ENCODE results near the gene CAPZA2. TPM values are rescaled to one million over a fixed set of nuclear protein-coding genes. Genes with fewer than 3 reads are reported as not detected.

The CAPZA2 gene
- total RNA-seq, 1 experiment from 2014 or later, result 188 TPM

DNA sequence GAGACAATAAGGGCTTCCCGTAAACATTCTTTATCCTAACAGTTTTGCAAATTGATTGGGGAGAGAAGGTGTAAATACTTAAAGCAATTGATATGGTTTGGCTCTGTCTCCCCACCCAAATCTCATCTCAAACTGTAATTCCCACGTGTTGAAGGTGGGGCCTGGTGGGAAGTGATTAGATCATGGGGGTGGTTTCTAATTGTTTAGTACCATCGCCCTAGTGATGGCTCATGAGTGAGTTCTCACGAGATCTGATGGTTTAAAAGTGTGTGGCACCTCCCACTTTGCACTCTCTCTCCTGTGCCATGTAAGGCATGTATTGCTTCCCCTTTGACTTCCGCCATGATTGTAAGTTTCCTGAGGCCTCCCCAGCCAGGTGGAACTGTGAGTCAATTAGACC, 22.1 kb upstream of the CAPZA2 start:
- no peak for DNase-seq
- H3K4me1 ChIP-seq, result no peaks in the 10 kb centered on the region
- no peaks in the 10 kb centered on the region for H3K9me3 ChIP-seq (replicated peaks)
- no peak overlapping the region for H3K4me3 ChIP-seq
- H3K27ac ChIP-seq, result no peak overlapping the region
- H3K27me3 ChIP-seq, result no peaks in the 10 kb centered on the region
- H3K36me3 ChIP-seq, result no peaks in the 10 kb centered on the region

- DNase-seq, result no peak
- no peak overlapping the region for H3K27ac ChIP-seq
- no peaks in the 10 kb centered on the region for H3K4me1 ChIP-seq
- H3K9me3 ChIP-seq (replicated peaks), result no peaks in the 10 kb centered on the region
- H3K4me3 ChIP-seq, result no peak overlapping the region
- no peaks in the 10 kb centered on the region for H3K36me3 ChIP-seq
- no peaks in the 10 kb centered on the region for H3K27me3 ChIP-seq
Observed at GRCh38 chr7:116842371-116842770, 20.0 kb upstream of the CAPZA2 start.

- Histone ChIP-seq H3K4me1 (no peaks in the 10 kb centered on the region), H3K4me3 (no peak overlapping the region), H3K9me3 (replicated peaks) (no peaks in the 10 kb centered on the region), H3K27ac (no peak overlapping the region), H3K27me3 (no peaks in the 10 kb centered on the region), H3K36me3 (no peaks in the 10 kb centered on the region)
- DNase-seq, result no peak
Observed at GRCh38 chr7:116843378-116843777, 19.0 kb upstream of the CAPZA2 start.

- Histone ChIP-seq H3K4me3 (no peak overlapping the region), H3K4me1 (no peaks in the 10 kb centered on the region), H3K27me3 (no peaks in the 10 kb centered on the region), H3K36me3 (no peaks in the 10 kb centered on the region), H3K27ac (no peak overlapping the region), H3K9me3 (replicated peaks) (no peaks in the 10 kb centered on the region)
- DNase-seq, result no peak
Observed at GRCh38 chr7:116851175-116851574, 11.2 kb upstream of the CAPZA2 start.

GRCh38 chr7:116851671-116852070, 10.7 kb upstream of the CAPZA2 start:
- no peaks in the 10 kb centered on the region for H3K27me3 ChIP-seq
- H3K4me1 ChIP-seq, result no peaks in the 10 kb centered on the region
- DNase-seq, result no peak
- H3K4me3 ChIP-seq, result no peak overlapping the region
- no peaks in the 10 kb centered on the region for H3K9me3 ChIP-seq (replicated peaks)
- no peaks in the 10 kb centered on the region for H3K36me3 ChIP-seq
- H3K27ac ChIP-seq, result no peak overlapping the region

GRCh38 chr7:116854132-116854531, 8.3 kb upstream of the CAPZA2 start:
- no peaks in the 10 kb centered on the region for H3K36me3 ChIP-seq
- H3K27ac ChIP-seq, result no peak overlapping the region
- H3K4me1 ChIP-seq, result no peaks in the 10 kb centered on the region
- H3K4me3 ChIP-seq, result no peak overlapping the region
- no peak for DNase-seq
- H3K9me3 ChIP-seq (replicated peaks), result no peaks in the 10 kb centered on the region
- no peaks in the 10 kb centered on the region for H3K27me3 ChIP-seq

DNA sequence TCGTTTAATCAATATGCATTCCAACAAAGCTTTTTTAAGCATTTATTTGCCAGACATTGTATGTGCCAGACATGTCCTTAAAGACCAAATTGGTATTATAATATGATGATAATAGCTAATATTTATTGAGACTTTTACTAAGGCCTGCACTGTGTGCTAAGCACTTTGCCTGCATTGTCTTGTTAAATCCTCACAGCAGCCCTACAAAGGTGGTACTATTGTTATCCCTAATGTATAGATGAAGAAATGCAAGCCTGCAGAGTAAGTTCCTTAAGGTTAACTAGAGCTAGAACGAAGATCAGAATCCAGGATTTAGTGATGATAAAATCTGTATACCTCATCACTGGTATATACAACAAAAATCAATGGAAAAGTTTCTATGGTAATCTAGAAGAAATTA, 5.3 kb upstream of the CAPZA2 start:
- H3K9me3 ChIP-seq (replicated peaks), result no peaks in the 10 kb centered on the region
- no peak for DNase-seq
- H3K36me3 ChIP-seq, result no peaks in the 10 kb centered on the region
- no peak overlapping the region for H3K4me3 ChIP-seq
- H3K27ac ChIP-seq, result no peak overlapping the region
- H3K27me3 ChIP-seq, result no peaks in the 10 kb centered on the region
- peaks cover 3% of the 10 kb centered on the region; the same call in 1 of the 2 replicates for H3K4me1 ChIP-seq

DNA sequence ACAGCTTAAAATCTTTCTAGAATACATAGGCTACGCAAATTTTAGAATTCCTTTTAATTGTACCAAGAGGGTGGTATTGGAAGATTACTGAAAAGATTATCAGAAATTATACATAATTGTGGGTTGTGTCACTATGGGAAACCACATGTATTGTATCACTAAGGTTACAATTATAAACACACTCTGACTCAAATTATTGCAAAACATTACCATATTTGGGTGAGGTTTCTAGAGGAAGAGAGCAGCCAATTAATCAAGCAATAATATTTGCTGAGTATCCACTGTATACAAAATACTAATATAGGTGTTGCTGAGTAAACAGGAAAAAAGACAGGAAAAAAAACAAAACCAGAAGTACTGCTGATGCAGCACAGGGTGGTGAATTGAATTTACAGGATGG, 3.1 kb upstream of the CAPZA2 start:
- H3K27ac ChIP-seq, result no peak overlapping the region
- H3K9me3 ChIP-seq (replicated peaks), result no peaks in the 10 kb centered on the region
- no peak overlapping the region for H3K4me3 ChIP-seq
- H3K27me3 ChIP-seq, result no peaks in the 10 kb centered on the region
- peaks cover 3% of the 10 kb centered on the region; the same call in 1 of the 2 replicates for H3K4me1 ChIP-seq
- no peaks in the 10 kb centered on the region for H3K36me3 ChIP-seq
- DNase-seq, result no peak

GRCh38 chr7:116861717-116862116, 670 bp upstream of the CAPZA2 start:
- Histone ChIP-seq H3K27me3 (no peaks in the 10 kb centered on the region), H3K4me3 (peak overlapping the region; percentile 99), H3K9me3 (replicated peaks) (no peaks in the 10 kb centered on the region), H3K27ac (no peak overlapping the region), H3K36me3 (no peaks in the 10 kb centered on the region), H3K4me1 (peaks cover 5% of the 10 kb centered on the region; the same call in 1 of the 2 replicates)
- no peak for DNase-seq

DNA sequence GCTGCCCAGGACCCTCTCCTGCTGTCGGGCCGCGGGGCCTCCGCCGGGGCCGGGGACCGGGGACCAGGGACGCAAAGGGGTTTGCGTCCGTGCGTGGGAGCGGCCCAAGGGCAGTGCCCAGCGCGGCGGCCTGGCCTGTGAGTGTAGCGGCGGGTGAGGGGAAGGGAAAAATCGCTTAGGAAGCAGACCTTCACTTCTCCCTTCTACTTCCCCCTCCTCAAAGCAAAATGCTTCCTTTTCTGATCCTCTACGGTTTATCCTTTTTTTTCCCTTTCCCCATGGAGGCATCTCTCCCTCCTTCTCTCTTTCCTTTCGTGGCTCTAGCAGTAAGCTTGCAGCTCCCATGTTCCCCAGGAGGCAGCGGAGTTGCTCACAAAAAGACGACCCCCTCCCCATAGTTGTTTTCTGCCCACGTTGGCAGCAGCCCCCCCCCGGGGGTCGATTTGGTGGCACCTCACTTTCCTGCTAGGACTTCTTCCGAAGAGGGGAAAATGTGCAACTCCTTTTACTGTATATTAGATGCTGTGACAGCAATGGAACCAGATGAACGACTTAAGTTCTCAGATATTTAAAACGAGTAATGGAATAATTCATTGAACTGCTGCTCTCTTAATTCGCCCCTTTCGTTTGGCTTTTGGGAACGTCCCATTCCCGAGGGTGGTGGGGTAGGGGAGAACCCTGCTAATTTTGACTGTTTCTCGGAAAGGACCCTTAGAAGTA, 724 bp downstream of the CAPZA2 start:
- Histone ChIP-seq H3K9me3 (replicated peaks) (no peaks in the 10 kb centered on the region), H3K36me3 (0 out of 2 replicates have a peak, but pooled peaks cover 4% of the 10 kb centered on the region), H3K27me3 (no peaks in the 10 kb centered on the region), H3K27ac (peak overlapping the region; percentile 98), H3K4me1 (peaks cover 5% of the 10 kb centered on the region; the same call in 1 of the 2 replicates), H3K4me3 (peak overlapping the region; percentile 99)
- DNase-seq, result peak; percentile 43 to 57

DNA sequence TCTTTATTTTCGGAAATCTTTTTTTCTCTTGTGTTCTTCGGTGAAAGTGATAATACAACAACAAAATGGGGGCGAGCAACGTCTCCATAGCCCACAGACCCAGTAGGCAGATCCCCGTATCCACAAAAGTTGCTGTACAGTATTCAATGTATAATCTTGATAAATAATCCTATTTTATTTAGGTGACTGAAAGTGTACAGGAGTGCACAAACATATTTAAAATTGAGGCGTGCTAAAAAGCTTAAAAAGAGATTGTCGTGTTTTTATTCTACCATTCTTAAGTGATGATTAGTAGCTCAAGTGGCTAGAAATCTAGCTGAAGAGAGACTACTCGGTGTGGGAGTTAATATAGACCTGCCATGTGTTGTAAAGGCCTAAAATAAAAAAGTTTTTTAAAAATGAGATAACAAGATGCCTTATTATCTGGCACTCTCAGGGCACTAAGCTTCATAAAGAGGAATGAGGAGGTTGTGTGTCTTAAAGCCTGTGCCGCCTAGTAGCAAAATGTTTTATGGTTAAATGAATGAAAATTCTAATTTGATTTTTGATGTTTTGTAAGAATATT, 1.6 kb downstream of the CAPZA2 start:
- no peaks in the 10 kb centered on the region for H3K9me3 ChIP-seq (replicated peaks)
- H3K36me3 ChIP-seq, result peaks cover 4% of the 10 kb centered on the region; the same call in 1 of the 2 replicates
- no peaks in the 10 kb centered on the region for H3K27me3 ChIP-seq
- H3K4me3 ChIP-seq, result peak overlapping the region; percentile 99
- H3K4me1 ChIP-seq, result peaks cover 5% of the 10 kb centered on the region; the same call in 1 of the 2 replicates
- no peak overlapping the region; the same call in 1 of the 2 replicates for H3K27ac ChIP-seq
- DNase-seq, result peak in 1 of 2 experiments; percentile 19

DNA sequence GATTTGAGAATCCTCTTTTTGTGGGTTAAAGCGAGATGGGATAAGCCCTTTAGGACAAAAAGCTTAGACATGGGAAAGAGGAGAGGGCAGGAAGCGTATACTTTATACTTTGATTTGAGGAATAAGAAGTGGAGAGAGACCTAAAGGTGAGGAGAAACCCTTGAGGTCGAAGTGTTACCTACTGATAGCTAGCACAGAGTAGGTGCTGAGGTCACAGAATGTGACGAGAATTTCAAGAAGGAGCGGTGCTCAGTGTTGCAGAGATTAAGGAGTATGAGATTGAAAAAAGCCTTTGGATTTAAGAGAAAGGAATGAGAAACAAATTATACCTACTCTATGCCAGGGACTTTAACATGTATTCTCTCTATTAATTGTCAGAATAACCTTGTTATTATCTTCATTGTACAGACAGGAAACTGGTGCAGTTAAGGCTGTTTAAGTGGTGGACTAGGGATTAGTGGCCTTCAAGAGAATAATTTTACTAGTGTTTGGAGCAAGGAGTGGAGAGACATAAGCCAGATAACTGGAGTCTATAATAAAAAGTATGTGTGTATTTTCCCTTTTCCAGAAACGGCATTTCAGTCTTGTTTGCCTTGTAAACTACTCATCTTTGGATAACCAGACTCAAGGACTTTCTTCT, 8.8 kb downstream of the CAPZA2 start:
- H3K36me3 ChIP-seq, result peaks cover 27% of the 10 kb centered on the region
- no peak overlapping the region for H3K27ac ChIP-seq
- DNase-seq, result no peak
- H3K4me3 ChIP-seq, result no peak overlapping the region
- no peaks in the 10 kb centered on the region for H3K4me1 ChIP-seq
- no peaks in the 10 kb centered on the region; the same call in 1 of the 2 replicates for H3K9me3 ChIP-seq (replicated peaks)
- H3K27me3 ChIP-seq, result no peaks in the 10 kb centered on the region

GRCh38 chr7:116872026-116872425, 9.6 kb downstream of the CAPZA2 start:
- DNase-seq, result no peak
- Histone ChIP-seq H3K4me3 (no peak overlapping the region), H3K4me1 (no peaks in the 10 kb centered on the region), H3K27me3 (no peaks in the 10 kb centered on the region), H3K36me3 (peaks cover 33% of the 10 kb centered on the region), H3K27ac (no peak overlapping the region), H3K9me3 (replicated peaks) (no peaks in the 10 kb centered on the region; the same call in 1 of the 2 replicates)

GRCh38 chr7:116873619-116874018, 11.2 kb downstream of the CAPZA2 start:
- Histone ChIP-seq H3K27me3 (no peaks in the 10 kb centered on the region), H3K36me3 (peaks cover 35% of the 10 kb centered on the region), H3K4me1 (no peaks in the 10 kb centered on the region), H3K27ac (no peak overlapping the region), H3K4me3 (no peak overlapping the region), H3K9me3 (replicated peaks) (no peaks in the 10 kb centered on the region; the same call in 1 of the 2 replicates)
- no peak for DNase-seq

Measured in SJCRH30 (cell line).